Esophagus squamous epithelium (tissue), 5 donors: ENCODE data around the gene SCO1. TPM values are rescaled to one million over a fixed set of nuclear protein-coding genes. Genes with fewer than 3 reads are reported as not detected.

Experiments
- DNase-seq: peaks from one replicate; lab custom pipeline; 2025; lab: John Stamatoyannopoulos, UW
- H3K27ac ChIP-seq, 4 donors: fragments of 200-600 bp; sonication (generic); one replicate each; pipeline ENCODE4 v1.5.1; 2016 to 2019; ENCODE audit warnings: mild to moderate bottlenecking in 1 of 4
- H3K27me3 ChIP-seq, 4 donors: fragments of 200-600 bp; sonication (generic); 1 replicate in 3 of 4; 2 replicates in 1 of 4; pipeline versions ENCODE4 v1.5.1 to v1.6.0; 2017 to 2021; ENCODE audit warnings: antibody characterized with exemption in 1 of 4
- H3K36me3 ChIP-seq, 3 donors: fragments of 200-600 bp; sonication (generic); one replicate each; pipeline ENCODE4 v1.5.1; 2016 to 2019
- H3K4me1 ChIP-seq, 3 donors: fragments of 200-600 bp; sonication (generic); one replicate each; pipeline ENCODE4 v1.5.1; 2017 to 2019
- H3K4me3 ChIP-seq, 4 donors: fragments of 200-600 bp; sonication (generic); 1 replicate in 3 of 4; 2 replicates in 1 of 4; pipeline ENCODE4 v1.5.1; 2016 to 2019; ENCODE audit warnings: mild to moderate bottlenecking in 2 of 4, moderate library complexity in 1 of 4
- H3K9me3 ChIP-seq, 3 donors: fragments of 200-600 bp; sonication (generic); one replicate each; pipeline ENCODE4 v1.5.1; 2016 to 2019
- POLR2A ChIP-seq, 4 donors: fragments of 450-650 bp; IDR thresholded peaks; one replicate each; pipeline ENCODE4 v1.6.1; 2017; ENCODE audit warnings: antibody characterized with exemption in 4 of 4, mild to moderate bottlenecking in 4 of 4, moderate library complexity in 3 of 4
- WGBS, 2 donors: methylation state at CpG; one replicate each; pipeline ENCODE4 v1.1.5; 2018; 5-methylcytosine and 5-hydroxymethylcytosine counted together
- intact Hi-C: fragments of 100-400 bp; cut with DNase I; formaldehyde crosslinking; loops from one replicate; pipeline ENCODE4 v1.15.0; 2022
- total RNA-seq, 4 donors: library from RNA; depleted of rRNA; stranded (reverse); fragments of >200 nt; gene quantifications; one replicate each; pipeline ENCODE4 v1.1.0, GENCODE V29; 2016
- TF ChIP-seq, protein P1 (sequence below), 6 experiments: fragments of 450-650 bp in 4 of 6; fragments of 200-600 bp in 2 of 6; sonication (generic) in 2 of 6; IDR thresholded peaks; one replicate each; pipeline ENCODE4 v1.5.1; 2016 to 2019; ENCODE audit warnings: antibody characterized with exemption in 6 of 6, mild to moderate bottlenecking in 4 of 6, moderate library complexity in 4 of 6
- donor health status: DM: yes; HTN: yes; CAD: no.

The SCO1 gene
- total RNA-seq, 4 donors from 2014 or later, result 15.4 to 25.6 (median 20.3) TPM

DNA sequence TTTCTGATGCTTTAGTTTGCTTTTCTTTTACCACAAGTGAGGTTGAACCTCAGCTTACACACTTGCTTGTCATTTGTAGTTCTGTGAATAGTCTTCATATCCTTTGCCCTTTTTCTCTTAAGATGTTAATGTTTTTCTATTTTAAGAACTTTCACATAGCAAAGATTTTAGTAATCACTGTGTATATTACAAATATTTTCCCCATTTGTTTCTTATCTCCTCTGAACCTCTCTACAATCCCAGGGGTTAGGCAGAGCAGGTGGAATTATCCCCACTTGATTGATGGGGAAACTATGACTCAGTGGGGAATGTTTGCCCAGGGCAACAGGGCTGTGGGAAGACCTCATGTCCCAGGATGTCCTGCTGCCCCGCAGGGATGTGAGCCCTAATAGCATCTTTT, 28.6 kb downstream of the SCO1 start:
- H3K4me3 ChIP-seq, result no peak overlapping the region
- peaks cover 0 to 5% (median 0%) of the 10 kb centered on the region in 3 donors for H3K36me3 ChIP-seq
- TF ChIP-seq, protein P1, sequence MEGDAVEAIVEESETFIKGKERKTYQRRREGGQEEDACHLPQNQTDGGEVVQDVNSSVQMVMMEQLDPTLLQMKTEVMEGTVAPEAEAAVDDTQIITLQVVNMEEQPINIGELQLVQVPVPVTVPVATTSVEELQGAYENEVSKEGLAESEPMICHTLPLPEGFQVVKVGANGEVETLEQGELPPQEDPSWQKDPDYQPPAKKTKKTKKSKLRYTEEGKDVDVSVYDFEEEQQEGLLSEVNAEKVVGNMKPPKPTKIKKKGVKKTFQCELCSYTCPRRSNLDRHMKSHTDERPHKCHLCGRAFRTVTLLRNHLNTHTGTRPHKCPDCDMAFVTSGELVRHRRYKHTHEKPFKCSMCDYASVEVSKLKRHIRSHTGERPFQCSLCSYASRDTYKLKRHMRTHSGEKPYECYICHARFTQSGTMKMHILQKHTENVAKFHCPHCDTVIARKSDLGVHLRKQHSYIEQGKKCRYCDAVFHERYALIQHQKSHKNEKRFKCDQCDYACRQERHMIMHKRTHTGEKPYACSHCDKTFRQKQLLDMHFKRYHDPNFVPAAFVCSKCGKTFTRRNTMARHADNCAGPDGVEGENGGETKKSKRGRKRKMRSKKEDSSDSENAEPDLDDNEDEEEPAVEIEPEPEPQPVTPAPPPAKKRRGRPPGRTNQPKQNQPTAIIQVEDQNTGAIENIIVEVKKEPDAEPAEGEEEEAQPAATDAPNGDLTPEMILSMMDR (IDR thresholded peaks at IDR 0.05), result no peak
- no peak for TF ChIP-seq POLR2A (IDR thresholded peaks at IDR 0.05)
- no peaks in the 10 kb centered on the region for H3K9me3 ChIP-seq
- 10 to 50% methylated on average over 1 of the region's 1 CpG for WGBS, 2 donors
- no peak for DNase-seq
- H3K27ac ChIP-seq, result no peak overlapping the region
- no peaks in the 10 kb centered on the region for H3K27me3 ChIP-seq
- H3K4me1 ChIP-seq, result no peaks in the 10 kb centered on the region
- intact Hi-C loops, result no loop called here

DNA sequence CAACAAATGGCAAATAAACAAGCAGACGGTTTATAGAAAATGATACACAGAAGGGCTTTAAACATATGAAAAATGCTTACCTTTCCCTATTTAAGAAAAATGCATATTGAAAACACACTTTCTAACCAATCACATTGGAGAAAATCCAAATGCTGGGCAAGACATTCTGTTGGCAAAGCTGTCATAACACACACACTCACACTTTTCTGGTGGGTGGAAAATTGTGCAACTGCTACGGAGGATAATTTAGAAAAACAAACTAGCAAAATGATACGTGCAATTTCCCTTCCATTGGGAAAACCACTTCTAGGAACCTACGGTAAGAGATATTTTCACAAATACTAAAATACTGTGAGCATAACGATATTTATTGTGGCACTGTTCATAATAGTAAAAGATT, 30.4 kb downstream of the SCO1 start:
- TF ChIP-seq POLR2A (IDR thresholded peaks at IDR 0.05), result no peak
- TF ChIP-seq, protein P1 (IDR thresholded peaks at IDR 0.05), result no peak
- no peak for DNase-seq
- WGBS, 2 donors, result 70 to 75% methylated on average over 5 of the region's 5 CpGs

DNA sequence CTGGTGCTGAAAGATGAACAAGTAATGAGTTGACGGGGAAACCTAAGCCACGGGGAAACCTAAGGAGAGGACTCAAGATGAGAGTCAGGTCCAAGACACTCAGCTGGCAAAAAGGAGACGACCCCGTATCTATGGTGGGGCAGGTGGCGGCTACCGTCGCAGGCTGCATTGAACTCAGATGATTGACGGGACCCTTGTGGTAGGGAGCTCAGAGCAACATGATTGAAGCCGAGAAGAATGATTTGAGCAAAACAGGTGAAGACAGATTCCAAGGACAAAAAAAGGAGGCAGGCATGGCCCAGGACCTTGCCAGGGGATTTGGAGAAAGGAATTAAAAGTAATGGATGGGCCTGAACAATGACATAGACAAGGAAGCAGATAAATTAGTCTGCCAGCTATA, 32.8 kb downstream of the SCO1 start:
- TF ChIP-seq, protein P1 (IDR thresholded peaks at IDR 0.05), result no peak
- no peak for TF ChIP-seq POLR2A (IDR thresholded peaks at IDR 0.05)
- WGBS, 2 donors, result 84 to 86% methylated on average over 9 of the region's 9 CpGs
- intact Hi-C loops, result no loop called here

More for the DNA sequence above, 30.4 kb downstream of the SCO1 start:
- no peaks in the 10 kb centered on the region for H3K9me3 ChIP-seq
- no peak overlapping the region for H3K4me3 ChIP-seq
- no peaks in the 10 kb centered on the region for H3K36me3 ChIP-seq
- intact Hi-C loops, result no loop called here
- no peaks in the 10 kb centered on the region for H3K4me1 ChIP-seq
- H3K27ac ChIP-seq, result no peak overlapping the region
- H3K27me3 ChIP-seq, result no peaks in the 10 kb centered on the region

DNA sequence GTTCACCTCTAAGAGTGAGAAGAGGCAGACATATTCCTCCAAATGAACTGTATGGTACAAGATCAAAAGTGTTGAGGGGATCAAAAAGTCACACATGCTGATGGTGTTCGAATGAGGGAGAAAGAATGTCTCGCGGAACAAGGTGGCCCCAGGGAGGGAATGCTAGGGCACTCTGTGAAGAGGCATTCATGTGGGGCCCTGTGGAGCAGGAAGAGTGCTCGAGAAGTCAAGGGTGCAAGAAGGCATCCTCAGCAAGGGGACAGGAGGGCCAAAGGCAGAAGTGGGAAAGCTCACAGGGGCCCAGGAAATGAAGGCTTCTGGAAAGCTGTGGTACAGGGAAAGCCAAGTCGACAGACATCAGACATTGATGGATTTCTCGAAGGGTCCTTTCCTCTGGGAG, 34.1 kb downstream of the SCO1 start:
- H3K4me3 ChIP-seq, result no peak overlapping the region
- peaks cover 0 to 10% (median 0%) of the 10 kb centered on the region in 3 donors for H3K36me3 ChIP-seq
- no peak for DNase-seq
- H3K27me3 ChIP-seq, result no peaks in the 10 kb centered on the region
- no peaks in the 10 kb centered on the region for H3K9me3 ChIP-seq
- intact Hi-C loops, result no loop called here
- no peak overlapping the region for H3K27ac ChIP-seq
- no peak for TF ChIP-seq POLR2A (IDR thresholded peaks at IDR 0.05)
- TF ChIP-seq, protein P1 (IDR thresholded peaks at IDR 0.05), result no peak
- 87% methylated on average over 6 of the region's 6 CpGs for WGBS, 2 donors
- no peaks in the 10 kb centered on the region for H3K4me1 ChIP-seq

More for the DNA sequence above, 32.8 kb downstream of the SCO1 start:
- no peaks in the 10 kb centered on the region for H3K4me1 ChIP-seq
- H3K27me3 ChIP-seq, result no peaks in the 10 kb centered on the region
- DNase-seq, result no peak
- no peak overlapping the region for H3K27ac ChIP-seq
- no peaks in the 10 kb centered on the region for H3K9me3 ChIP-seq
- peaks cover 0 to 5% (median 0%) of the 10 kb centered on the region in 3 donors for H3K36me3 ChIP-seq
- H3K4me3 ChIP-seq, result no peak overlapping the region

DNA sequence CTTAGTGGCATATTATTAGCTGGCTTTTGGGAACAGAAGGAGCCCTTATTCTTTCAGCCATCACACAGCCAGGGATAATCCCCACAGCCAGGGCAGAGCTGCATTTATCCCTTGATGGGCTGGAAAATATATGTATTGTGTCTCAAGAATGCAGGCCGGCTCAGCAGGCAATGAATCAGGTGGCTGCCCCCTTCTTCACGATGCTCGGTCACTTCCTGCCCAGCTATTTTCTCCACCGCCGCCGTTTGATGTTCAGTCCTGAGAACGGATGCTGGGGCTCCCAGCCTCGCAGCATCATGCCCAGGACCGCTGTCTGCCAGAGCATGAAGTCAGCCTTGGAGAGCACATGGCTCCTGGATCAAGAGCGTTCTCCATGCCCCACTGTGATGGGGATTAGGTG, 35.9 kb downstream of the SCO1 start:
- Histone ChIP-seq H3K4me3 (no peak overlapping the region), H3K9me3 (no peaks in the 10 kb centered on the region), H3K27me3 (no peaks in the 10 kb centered on the region), H3K27ac (no peak overlapping the region), H3K36me3 (peaks cover 0 to 10% (median 0%) of the 10 kb centered on the region in 3 donors), H3K4me1 (no peaks in the 10 kb centered on the region)
- WGBS, 2 donors, result 90 to 91% methylated on average over 4 to 10 of the region's 10 CpGs
- intact Hi-C loops, result no loop called here
- TF ChIP-seq, protein P1 (IDR thresholded peaks at IDR 0.05), result no peak
- no peak for TF ChIP-seq POLR2A (IDR thresholded peaks at IDR 0.05)
- DNase-seq, result no peak
